Neural progenitor cell (in vitro differentiated cells): ENCODE measurements around the gene URI1. TPM values are rescaled to one million over a fixed set of nuclear protein-coding genes. Genes with fewer than 3 reads are reported as not detected.
A peak's percentile ranks its signal among the peaks of the same experiment; 100 is the strongest.

Source experiments
- DNase-seq: peaks from one replicate; pipeline ENCODE4 v3.0.0-alpha.2; 2016; ENCODE audit warnings: low spot score
- H2AFZ ChIP-seq: fragments of 200-600 bp; sonication (generic); replicated peaks from 2 replicates; pipeline ENCODE4 v1.6.1; 2016; ENCODE audit warnings: antibody characterized with exemption
- H3F3A ChIP-seq: fragments of 200-600 bp; sonication (generic); 2 replicates; pipeline ENCODE4 v1.6.1; 2016; ENCODE audit warnings: antibody characterized with exemption, low read depth
- H3K27ac ChIP-seq: fragments of 200-600 bp; sonication (generic); 2 replicates; pipeline ENCODE4 v1.5.1; 2016; ENCODE audit warnings: mild to moderate bottlenecking
- H3K27me3 ChIP-seq: fragments of 200-600 bp; sonication (generic); 2 replicates; pipeline ENCODE4 v1.6.1; 2016; ENCODE audit warnings: mild to moderate bottlenecking, moderate library complexity
- H3K36me3 ChIP-seq: fragments of 200-600 bp; sonication (generic); 2 replicates; pipeline ENCODE4 v1.5.1; 2016
- H3K4me1 ChIP-seq: fragments of 200-600 bp; sonication (generic); 2 replicates; pipeline ENCODE4 v1.6.1; 2016; ENCODE audit warnings: mixed run types
- H3K4me2 ChIP-seq: fragments of 200-600 bp; sonication (generic); 2 replicates; pipeline ENCODE4 v1.6.1; 2016
- H3K4me3 ChIP-seq: fragments of 200-600 bp; sonication (generic); 2 replicates; pipeline ENCODE4 v1.5.1; 2016
- H3K79me2 ChIP-seq: fragments of 200-600 bp; sonication (generic); 2 replicates; pipeline ENCODE4 v1.6.1; 2016; ENCODE audit warnings: low read depth
- H3K9ac ChIP-seq: fragments of 200-600 bp; sonication (generic); 2 replicates; pipeline ENCODE4 v1.6.1; 2016
- H3K9me3 ChIP-seq: fragments of 200-600 bp; sonication (generic); 2 replicates; pipeline ENCODE4 v1.5.1; 2016; ENCODE audit warnings: low read depth
- H4K20me1 ChIP-seq: fragments of 200-600 bp; sonication (generic); 2 replicates; pipeline ENCODE4 v1.6.1; 2016; ENCODE audit warnings: low read depth
- H3K27ac Mint-ChIP-seq: 3 replicates; pipeline ENCODE4 v1.8.0; 2021; ENCODE audit warnings: mixed read lengths
- H3K27me3 Mint-ChIP-seq: 2 replicates; pipeline ENCODE4 v1.8.0; 2022; ENCODE audit warnings: low read depth, mild to moderate bottlenecking, inconsistent platforms, moderate library complexity, mixed read lengths; ENCODE audit not compliant: insufficient read depth
- H3K36me3 Mint-ChIP-seq: 3 replicates; pipeline ENCODE4 v1.8.0; 2021; ENCODE audit warnings: mixed read lengths
- H3K4me1 Mint-ChIP-seq: 3 replicates; pipeline ENCODE4 v1.8.0; 2021; ENCODE audit warnings: mixed read lengths
- H3K4me3 Mint-ChIP-seq: 3 replicates; pipeline ENCODE4 v1.8.0; 2021; ENCODE audit warnings: mild to moderate bottlenecking, moderate library complexity, mixed read lengths
- H3K9me3 Mint-ChIP-seq: 3 replicates; pipeline ENCODE4 v1.8.0; 2020; ENCODE audit warnings: mixed read lengths
- CTCF ChIP-seq: fragments of 200-600 bp; sonication (generic); IDR thresholded peaks from 2 replicates; pipeline ENCODE4 v1.5.1; 2017; ENCODE audit warnings: antibody characterized with exemption, mild to moderate bottlenecking
- EZH2 ChIP-seq: fragments of 200-600 bp; sonication (generic); IDR thresholded peaks from 2 replicates; pipeline ENCODE4 v1.6.1; 2017; ENCODE audit warnings: antibody characterized with exemption, mild to moderate bottlenecking, moderate library complexity
- EZH2phosphoT487 ChIP-seq: fragments of 200-600 bp; sonication (generic); IDR thresholded peaks from 2 replicates; pipeline ENCODE4 v1.6.1; 2017; ENCODE audit warnings: antibody characterized with exemption
- total RNA-seq: library from RNA; depleted of rRNA; stranded (reverse); fragments of >200 nt; gene quantifications from 2 replicates; pipeline ENCODE4 v1.2.3, GENCODE V29; 2015; ENCODE audit warnings: low replicate concordance

URI1 gene
- total RNA-seq, 1 donor from 2014 or later, result 94.7 TPM

DNA sequence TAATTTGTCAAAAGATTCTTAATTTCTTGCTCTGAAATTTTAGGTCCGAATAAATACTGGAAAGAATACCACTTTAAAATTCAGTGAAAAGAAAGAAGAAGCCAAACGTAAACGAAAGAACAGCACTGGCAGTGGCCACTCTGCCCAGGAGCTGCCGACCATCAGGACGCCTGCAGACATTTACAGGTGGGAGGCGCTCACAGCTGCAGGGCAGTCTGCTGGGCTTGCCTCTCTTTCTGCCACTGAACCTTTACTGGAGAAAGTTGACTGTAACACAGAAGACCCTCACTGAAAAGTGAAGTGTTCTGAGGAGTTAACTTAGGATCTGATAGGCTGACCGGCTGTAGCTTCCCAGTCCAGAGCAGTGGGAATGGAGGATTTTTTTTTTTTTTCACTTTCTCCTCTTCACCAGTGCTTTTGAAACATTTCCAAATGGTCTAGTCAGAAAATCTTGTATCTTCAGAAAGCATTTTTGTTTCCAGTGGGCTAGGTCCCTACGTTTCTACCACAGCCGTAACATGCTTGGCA, 69.1 kb downstream of the URI1 start:
- TF ChIP-seq EZH2, result no peak
- peak; percentile 26 for TF ChIP-seq CTCF
- no peak for TF ChIP-seq EZH2phosphoT487
- H3K9ac ChIP-seq, result no peak overlapping the region
- H3K36me3 ChIP-seq, result peaks cover 31% of the 10 kb centered on the region
- Mint-ChIP-seq H3K27me3 (no peaks in the 10 kb centered on the region), H3K4me3 (no peak overlapping the region), H3K9me3 (peaks cover 4% of the 10 kb centered on the region), H3K4me1 (no peaks in the 10 kb centered on the region), H3K27ac (no peak overlapping the region), H3K36me3 (peaks cover 28% of the 10 kb centered on the region)
- no peaks in the 10 kb centered on the region for H3K27me3 ChIP-seq
- H3K9me3 ChIP-seq, result no peaks in the 10 kb centered on the region
- H2AFZ ChIP-seq, result no peak overlapping the region
- H3F3A ChIP-seq, result no peaks in the 10 kb centered on the region
- H3K4me1 ChIP-seq, result peaks cover 10% of the 10 kb centered on the region
- H3K4me3 ChIP-seq, result no peak overlapping the region
- H3K27ac ChIP-seq, result no peak overlapping the region
- DNase-seq, result peak; percentile 43
- no peaks in the 10 kb centered on the region for H3K79me2 ChIP-seq
- H4K20me1 ChIP-seq, result no peaks in the 10 kb centered on the region
- no peak overlapping the region for H3K4me2 ChIP-seq

DNA sequence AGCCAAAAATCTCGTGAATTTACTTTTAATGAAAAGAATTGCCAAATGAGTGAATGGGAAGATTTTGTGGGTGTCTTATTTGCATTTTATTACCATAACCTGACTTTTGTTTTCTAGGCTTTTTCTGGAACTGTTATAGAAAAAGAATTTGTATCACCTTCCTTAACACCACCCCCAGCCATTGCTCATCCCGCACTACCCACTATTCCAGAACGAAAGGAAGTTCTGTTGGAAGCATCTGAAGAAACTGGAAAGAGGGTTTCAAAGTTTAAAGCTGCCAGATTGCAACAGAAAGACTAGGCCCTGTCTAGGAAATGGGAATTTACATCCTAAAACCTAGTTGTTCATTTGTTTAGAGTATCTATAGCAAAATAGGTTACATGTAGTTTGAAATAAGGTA, 72.7 kb downstream of the URI1 start:
- Histone ChIP-seq H4K20me1 (no peaks in the 10 kb centered on the region), H3K9ac (no peak overlapping the region), H3K27me3 (no peaks in the 10 kb centered on the region), H3K4me3 (no peak overlapping the region), H3K79me2 (no peaks in the 10 kb centered on the region), H3K27ac (no peak overlapping the region), H2AFZ (no peak overlapping the region), H3K4me2 (no peak overlapping the region), H3K9me3 (no peaks in the 10 kb centered on the region), H3K36me3 (peaks cover 17% of the 10 kb centered on the region), H3F3A (no peaks in the 10 kb centered on the region), H3K4me1 (peaks cover 5% of the 10 kb centered on the region)
- H3K36me3 Mint-ChIP-seq, result peaks cover 20% of the 10 kb centered on the region
- no peak overlapping the region for H3K4me3 Mint-ChIP-seq
- H3K4me1 Mint-ChIP-seq, result no peaks in the 10 kb centered on the region
- TF ChIP-seq EZH2phosphoT487, result no peak
- TF ChIP-seq CTCF, result no peak
- TF ChIP-seq EZH2, result no peak
- no peak overlapping the region for H3K27ac Mint-ChIP-seq
- H3K27me3 Mint-ChIP-seq, result no peaks in the 10 kb centered on the region
- no peaks in the 10 kb centered on the region for H3K9me3 Mint-ChIP-seq
- DNase-seq, result no peak

DNA sequence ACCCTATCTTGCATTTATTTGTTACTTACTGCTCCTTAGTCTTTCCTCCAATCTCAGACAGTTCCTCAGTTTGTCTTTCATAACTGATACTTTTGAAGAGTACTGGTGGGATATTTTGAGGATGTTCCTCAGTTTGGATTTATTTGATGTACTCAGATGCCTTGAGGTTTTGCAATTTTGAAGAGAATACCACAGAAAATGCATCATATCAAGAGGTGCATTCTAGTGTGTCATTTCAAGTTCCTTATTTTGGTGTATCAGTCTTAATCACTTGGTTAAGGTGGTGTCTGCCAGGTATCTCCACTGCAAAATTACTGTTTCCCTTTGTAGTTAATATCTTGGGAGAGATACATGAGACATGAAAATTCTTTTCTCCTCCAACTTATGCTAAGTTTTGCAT, 75.1 kb downstream of the URI1 start:
- Mint-ChIP-seq H3K4me3 (no peak overlapping the region), H3K4me1 (no peaks in the 10 kb centered on the region), H3K27ac (no peak overlapping the region), H3K9me3 (peaks cover 2% of the 10 kb centered on the region), H3K27me3 (no peaks in the 10 kb centered on the region), H3K36me3 (peaks cover 23% of the 10 kb centered on the region)
- H3K9ac ChIP-seq, result no peak overlapping the region
- H3F3A ChIP-seq, result no peaks in the 10 kb centered on the region
- H3K4me3 ChIP-seq, result no peak overlapping the region
- TF ChIP-seq CTCF, result no peak
- H3K27me3 ChIP-seq, result no peaks in the 10 kb centered on the region
- DNase-seq, result no peak
- H3K9me3 ChIP-seq, result no peaks in the 10 kb centered on the region
- H3K36me3 ChIP-seq, result peaks cover 11% of the 10 kb centered on the region
- no peak overlapping the region for H3K4me2 ChIP-seq
- no peak overlapping the region for H2AFZ ChIP-seq
- no peaks in the 10 kb centered on the region for H4K20me1 ChIP-seq
- H3K4me1 ChIP-seq, result no peaks in the 10 kb centered on the region
- H3K27ac ChIP-seq, result no peak overlapping the region
- H3K79me2 ChIP-seq, result no peaks in the 10 kb centered on the region
